Neuron (in vitro differentiated cells): ENCODE results near the gene MIPEP.

ENCODE experiments used
- H2AFZ ChIP-seq: one replicate; pipeline ENCODE4 v1.6.1; 2013; ENCODE audit warnings: low read depth, mild to moderate bottlenecking, inconsistent platforms, low read length, moderate library complexity
- H3K27me3 ChIP-seq: one replicate; pipeline ENCODE4 v1.6.1; 2013; ENCODE audit warnings: low read length; ENCODE audit not compliant: insufficient read depth
- H3K36me3 ChIP-seq: one replicate; pipeline ENCODE4 v1.6.1; 2013; ENCODE audit warnings: low read length; ENCODE audit not compliant: insufficient read depth
- H3K4me1 ChIP-seq: one replicate; pipeline ENCODE4 v1.6.1; 2013; ENCODE audit warnings: low read length; ENCODE audit not compliant: insufficient read depth
- H3K4me3 ChIP-seq: 2 replicates; pipeline ENCODE4 v1.5.1; 2013; ENCODE audit warnings: mild to moderate bottlenecking, low read length, moderate library complexity
- H3K9me3 ChIP-seq: one replicate; pipeline ENCODE4 v1.6.1; 2013; ENCODE audit warnings: low read length

Gene MIPEP

DNA sequence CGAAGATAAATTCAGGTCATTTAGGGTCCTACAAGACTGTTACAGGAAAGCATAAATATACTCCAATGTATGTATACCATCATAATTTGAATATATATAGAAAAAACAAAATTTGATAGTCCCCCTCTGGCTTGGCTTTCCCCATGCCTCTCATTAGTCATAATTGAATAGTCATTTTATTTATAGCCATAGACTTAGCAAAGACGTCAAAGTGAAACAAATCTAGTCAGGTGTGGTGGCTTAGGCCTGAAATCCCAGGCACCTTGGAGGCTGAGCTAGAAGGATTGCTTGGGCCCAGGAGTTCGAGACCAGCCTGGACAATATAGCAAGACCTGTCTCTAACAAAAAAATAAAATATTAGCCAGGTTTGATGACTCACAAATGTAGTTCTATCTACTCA lies 177.8 kb downstream of the MIPEP start:
- Histone ChIP-seq H3K36me3 (no peaks in the 10 kb centered on the region), H3K9me3 (no peaks in the 10 kb centered on the region), H2AFZ (no peak overlapping the region), H3K4me3 (no peak overlapping the region), H3K4me1 (no peaks in the 10 kb centered on the region), H3K27me3 (no peaks in the 10 kb centered on the region)

DNA sequence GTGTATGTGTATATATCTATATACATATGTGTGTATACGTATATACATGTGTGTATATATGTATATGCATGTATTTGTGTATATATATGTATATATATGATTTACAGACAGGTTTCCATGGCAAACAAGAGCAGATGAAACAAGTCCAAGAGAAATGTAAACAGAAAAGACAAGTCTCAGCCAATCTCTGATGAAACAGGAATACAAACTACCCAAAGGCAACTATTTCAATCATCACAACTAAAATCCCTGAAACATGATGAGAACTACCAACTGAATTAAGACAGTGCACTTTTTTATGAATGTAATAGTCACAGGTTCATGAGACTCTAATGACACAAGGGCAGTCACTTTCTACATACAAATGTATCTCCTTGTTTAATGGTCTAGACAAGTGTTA lies 178.8 kb downstream of the MIPEP start:
- Histone ChIP-seq H3K4me3 (no peak overlapping the region), H3K27me3 (no peaks in the 10 kb centered on the region), H3K9me3 (no peaks in the 10 kb centered on the region), H2AFZ (no peak overlapping the region), H3K4me1 (peaks cover 6% of the 10 kb centered on the region), H3K36me3 (no peaks in the 10 kb centered on the region)

DNA sequence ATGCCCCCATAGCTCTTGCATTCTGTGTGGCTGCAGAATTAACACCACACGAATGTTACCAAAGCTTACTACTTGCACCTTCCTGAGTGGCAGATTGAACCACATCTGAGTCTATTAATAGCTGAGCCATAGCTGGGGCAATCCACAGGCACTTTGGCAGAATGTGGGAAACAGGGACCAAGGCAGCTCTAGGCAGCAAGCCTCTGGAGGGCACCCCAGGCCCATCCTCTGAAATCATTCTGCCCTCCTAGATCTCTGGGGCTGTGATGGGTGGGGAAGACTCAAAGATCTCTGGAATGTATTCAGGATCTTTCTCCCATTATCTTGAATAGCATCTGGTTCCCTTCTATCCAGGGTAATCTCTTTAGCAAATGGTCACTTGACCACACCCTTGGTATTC lies 179.7 kb downstream of the MIPEP start:
- Histone ChIP-seq H3K27me3 (no peaks in the 10 kb centered on the region), H3K4me1 (peaks cover 8% of the 10 kb centered on the region), H3K36me3 (no peaks in the 10 kb centered on the region), H3K4me3 (no peak overlapping the region), H2AFZ (no peak overlapping the region), H3K9me3 (no peaks in the 10 kb centered on the region)

DNA sequence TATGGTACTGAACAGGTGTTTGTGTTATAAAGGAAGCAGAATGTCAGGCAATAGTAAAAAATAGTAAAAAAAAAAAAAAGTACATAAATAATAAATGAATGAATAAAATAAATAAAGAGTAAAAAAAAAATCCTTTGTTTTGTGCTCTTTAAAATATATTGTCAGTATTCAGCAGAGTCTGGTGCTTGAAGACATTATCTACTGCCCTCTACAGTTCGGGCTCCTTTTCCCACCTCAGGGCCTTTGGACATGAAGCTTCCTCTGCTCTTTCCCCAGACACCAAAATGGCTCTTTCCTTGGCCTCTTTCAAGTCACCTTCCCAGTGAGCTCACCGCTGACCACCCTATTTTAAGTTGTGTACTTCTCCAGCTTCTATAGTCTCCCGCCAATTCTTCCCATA lies 181.5 kb downstream of the MIPEP start:
- Histone ChIP-seq H3K4me3 (no peak overlapping the region), H2AFZ (no peak overlapping the region), H3K36me3 (no peaks in the 10 kb centered on the region), H3K9me3 (no peaks in the 10 kb centered on the region), H3K27me3 (no peaks in the 10 kb centered on the region), H3K4me1 (peaks cover 8% of the 10 kb centered on the region)

DNA sequence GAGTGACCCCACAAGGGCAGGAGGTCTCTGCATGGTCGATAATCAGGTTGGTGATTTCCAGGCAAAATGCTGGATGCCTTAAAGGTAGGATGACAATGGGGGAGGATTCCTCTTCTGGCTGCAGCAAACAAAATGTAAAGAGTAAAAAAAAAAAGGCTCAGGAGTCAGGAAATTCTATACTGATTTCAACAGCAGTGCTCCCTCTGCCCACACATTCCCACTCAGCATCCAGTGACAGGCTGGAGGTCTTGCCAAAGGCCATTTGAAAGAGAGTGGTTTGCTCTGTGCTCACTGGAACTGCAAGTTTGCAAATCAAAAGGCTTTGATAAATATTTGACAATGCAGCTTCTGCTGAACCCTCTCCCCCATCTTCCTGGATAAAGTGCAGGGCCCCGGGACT lies 183.6 kb downstream of the MIPEP start:
- H2AFZ ChIP-seq, result peak overlapping the region; percentile 22
- no peaks in the 10 kb centered on the region for H3K9me3 ChIP-seq
- no peaks in the 10 kb centered on the region for H3K36me3 ChIP-seq
- H3K4me3 ChIP-seq, result no peak overlapping the region
- peaks cover 8% of the 10 kb centered on the region for H3K4me1 ChIP-seq
- H3K27me3 ChIP-seq, result no peaks in the 10 kb centered on the region

DNA sequence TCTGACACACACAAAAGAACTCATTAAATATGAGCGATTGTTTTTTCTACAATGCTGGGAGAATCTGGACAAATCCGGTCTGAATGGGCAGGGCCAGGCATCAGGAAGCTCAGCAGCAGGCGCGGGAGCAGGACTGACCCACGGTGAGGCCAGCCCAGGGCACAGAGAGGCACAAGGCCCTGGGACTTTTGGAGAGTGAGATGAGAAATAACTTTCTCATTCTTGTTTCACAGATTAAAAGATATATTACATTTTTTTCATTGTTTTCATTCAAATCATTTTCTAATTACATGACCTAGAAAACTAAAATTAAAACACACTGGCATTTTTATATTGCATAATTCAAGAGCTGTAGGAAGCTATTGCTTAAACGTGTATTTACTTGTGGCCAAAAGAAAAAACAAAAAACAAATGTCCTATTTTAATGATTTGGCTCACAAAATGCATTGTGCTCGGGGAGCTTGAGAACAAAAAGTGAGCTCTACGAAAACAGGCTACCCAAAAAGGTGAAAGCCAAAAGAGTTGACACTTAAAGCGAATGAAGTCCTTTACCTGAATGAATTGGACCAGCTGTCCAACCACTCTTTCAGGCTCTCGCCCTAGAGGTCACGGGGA lies 185.8 kb downstream of the MIPEP start:
- H2AFZ ChIP-seq, result no peak overlapping the region

DNA sequence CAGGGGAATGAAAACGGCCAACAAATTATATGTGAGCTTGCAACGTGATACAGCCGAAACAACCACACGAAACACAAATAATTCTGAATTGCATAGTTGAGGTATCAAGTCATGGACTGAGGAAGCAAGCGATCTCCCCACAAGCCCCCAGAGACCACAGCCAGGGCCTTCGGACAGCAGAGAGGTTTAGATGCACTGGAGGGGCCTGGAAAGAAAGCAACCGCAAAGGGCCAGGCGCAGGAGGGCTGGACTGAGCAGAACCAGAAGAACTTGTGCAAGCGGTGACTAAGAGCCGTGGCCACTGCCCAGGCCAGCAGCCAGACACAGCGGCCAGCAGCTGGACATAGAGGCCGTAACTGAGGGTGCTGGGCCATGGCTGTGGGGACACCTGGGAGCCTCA lies 187.6 kb downstream of the MIPEP start:
- no peaks in the 10 kb centered on the region for H3K27me3 ChIP-seq
- no peak overlapping the region for H3K4me3 ChIP-seq
- peaks cover 8% of the 10 kb centered on the region for H3K4me1 ChIP-seq
- no peaks in the 10 kb centered on the region for H3K9me3 ChIP-seq
- H3K36me3 ChIP-seq, result no peaks in the 10 kb centered on the region
- H2AFZ ChIP-seq, result no peak overlapping the region

More for the DNA sequence above, 185.8 kb downstream of the MIPEP start:
- Histone ChIP-seq H3K36me3 (no peaks in the 10 kb centered on the region), H3K4me3 (no peak overlapping the region), H3K4me1 (peaks cover 8% of the 10 kb centered on the region), H3K9me3 (no peaks in the 10 kb centered on the region), H3K27me3 (no peaks in the 10 kb centered on the region)

DNA sequence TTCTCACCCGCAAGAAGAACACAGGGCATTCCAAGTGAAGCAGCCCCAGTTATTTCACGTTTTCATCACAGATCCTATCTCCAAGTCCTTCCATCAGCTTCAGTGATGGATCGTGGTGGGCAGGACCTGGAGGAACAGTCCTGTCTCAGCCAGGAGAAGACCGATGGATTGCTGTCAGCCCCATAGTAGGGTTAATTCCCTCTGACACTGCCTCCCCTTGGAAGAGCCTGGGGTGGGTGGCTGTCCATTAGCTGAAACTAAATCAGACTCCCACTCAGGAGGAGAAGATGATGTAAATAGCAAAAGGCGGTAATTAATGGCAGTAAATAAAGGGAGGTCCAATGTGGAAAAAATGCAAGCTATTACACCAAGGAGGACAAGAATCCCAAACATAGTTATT lies 188.0 kb downstream of the MIPEP start:
- Histone ChIP-seq H3K4me3 (no peak overlapping the region), H3K9me3 (no peaks in the 10 kb centered on the region), H3K36me3 (no peaks in the 10 kb centered on the region), H3K4me1 (peaks cover 8% of the 10 kb centered on the region), H3K27me3 (no peaks in the 10 kb centered on the region), H2AFZ (no peak overlapping the region)

DNA sequence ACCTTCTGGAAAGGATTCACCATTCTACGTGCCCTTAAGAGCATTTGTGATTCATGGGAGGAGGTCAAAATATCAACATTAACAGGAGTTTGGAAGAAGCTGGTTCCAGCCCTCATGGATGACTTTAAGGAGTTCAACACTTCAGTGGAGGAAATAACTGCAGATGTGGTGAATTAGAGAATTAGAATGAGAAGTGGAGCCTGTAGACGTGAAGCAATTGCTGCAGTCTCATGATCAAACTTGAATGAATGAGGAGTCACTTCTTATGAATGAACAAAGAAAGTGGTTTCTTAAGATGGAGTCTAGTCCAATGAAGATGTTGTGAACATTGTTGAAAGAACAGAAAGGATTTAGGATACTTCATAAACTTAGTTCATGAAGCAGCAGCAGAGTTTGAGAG lies 189.9 kb downstream of the MIPEP start:
- no peaks in the 10 kb centered on the region for H3K9me3 ChIP-seq
- no peak overlapping the region for H3K4me3 ChIP-seq
- H3K27me3 ChIP-seq, result no peaks in the 10 kb centered on the region
- H3K4me1 ChIP-seq, result no peaks in the 10 kb centered on the region
- no peaks in the 10 kb centered on the region for H3K36me3 ChIP-seq
- no peak overlapping the region for H2AFZ ChIP-seq

DNA sequence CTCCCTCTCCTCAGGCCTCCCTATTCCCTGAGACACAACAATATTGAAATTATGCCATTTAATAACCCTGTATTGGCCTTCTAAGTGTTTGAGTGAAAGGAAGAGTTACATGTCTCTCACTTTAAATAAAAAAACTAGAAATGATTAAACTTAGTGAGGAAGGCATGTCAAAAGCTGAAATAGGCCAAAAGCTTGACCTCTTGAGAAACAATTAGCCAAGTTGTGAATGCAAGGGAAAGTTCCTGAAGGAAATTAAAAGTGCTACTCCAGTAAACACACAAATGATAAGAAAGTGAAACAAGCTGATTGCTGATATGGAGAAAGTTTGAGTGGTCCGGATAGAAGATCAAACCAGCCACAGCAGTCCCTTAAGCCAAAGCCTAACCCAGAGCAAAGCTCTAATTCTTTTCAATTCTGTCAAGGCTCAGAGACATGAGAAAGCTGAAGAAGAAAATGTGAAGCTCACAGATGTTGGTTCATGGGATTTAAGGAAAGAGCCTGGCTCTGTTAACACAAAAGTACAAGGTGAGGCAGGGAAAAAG lies 191.4 kb downstream of the MIPEP start:
- Histone ChIP-seq H2AFZ (no peak overlapping the region), H3K27me3 (no peaks in the 10 kb centered on the region), H3K4me3 (no peak overlapping the region), H3K9me3 (no peaks in the 10 kb centered on the region), H3K36me3 (no peaks in the 10 kb centered on the region), H3K4me1 (no peaks in the 10 kb centered on the region)

DNA sequence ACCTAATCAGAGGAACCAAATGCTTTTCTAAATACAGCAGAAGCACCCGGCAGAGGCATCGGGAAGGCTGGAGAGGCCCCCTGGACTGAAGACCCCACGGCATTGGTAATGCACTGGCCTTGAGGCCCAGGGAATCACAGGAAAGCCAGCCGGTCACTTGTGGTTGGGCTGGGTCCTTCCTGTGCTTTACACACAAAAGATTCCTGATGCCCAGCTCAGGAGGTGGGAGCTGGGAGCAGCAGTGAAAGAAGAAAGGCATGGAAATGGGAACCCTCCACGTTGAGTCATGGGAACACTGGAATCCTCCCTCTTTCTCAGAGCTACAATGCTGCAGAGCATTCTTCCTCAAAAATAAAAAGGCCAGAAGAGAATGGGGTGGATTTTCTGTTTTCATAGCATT lies 192.6 kb downstream of the MIPEP start:
- H3K27me3 ChIP-seq, result no peaks in the 10 kb centered on the region
- H3K4me3 ChIP-seq, result no peak overlapping the region
- H2AFZ ChIP-seq, result no peak overlapping the region
- no peaks in the 10 kb centered on the region for H3K4me1 ChIP-seq
- H3K36me3 ChIP-seq, result no peaks in the 10 kb centered on the region
- no peaks in the 10 kb centered on the region for H3K9me3 ChIP-seq

DNA sequence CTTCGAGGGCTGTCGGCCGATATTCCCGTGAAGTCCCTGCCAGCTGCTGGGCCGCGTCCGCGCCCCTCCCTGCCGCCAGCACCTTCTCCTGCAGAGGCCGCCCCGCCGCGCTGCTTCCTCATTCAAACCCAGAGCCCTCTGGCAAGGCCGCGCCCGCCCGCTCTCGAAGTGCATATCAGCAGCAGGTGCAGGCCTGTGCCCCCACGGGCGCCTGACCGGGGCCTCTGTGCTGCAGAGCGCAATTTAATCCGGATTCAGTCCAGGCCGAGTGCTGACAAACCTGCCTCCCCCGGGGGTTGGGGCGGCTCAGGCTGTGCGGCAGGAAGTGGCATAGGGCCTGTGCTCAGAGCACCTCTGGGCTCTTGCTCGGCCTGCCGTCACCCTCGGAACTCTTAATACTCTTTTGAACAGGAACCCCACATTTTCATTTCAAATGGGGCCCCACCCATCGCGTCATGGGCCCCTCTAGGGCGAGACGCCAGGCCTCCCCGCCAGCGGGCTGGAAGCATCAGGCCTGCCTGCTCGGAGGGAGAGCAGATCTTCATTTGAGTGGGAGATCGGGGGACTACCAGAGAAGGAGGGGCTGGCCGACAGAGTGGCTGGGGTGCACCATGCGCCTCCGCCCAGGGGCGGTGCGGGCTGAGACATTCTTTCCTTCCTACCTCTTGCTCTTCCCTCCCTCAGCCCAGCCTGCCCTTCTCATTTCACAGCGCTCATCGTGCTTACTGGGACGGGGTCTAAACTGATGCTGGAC lies 193.3 kb downstream of the MIPEP start:
- H3K4me3 ChIP-seq, result no peak overlapping the region
- no peaks in the 10 kb centered on the region for H3K27me3 ChIP-seq
- no peaks in the 10 kb centered on the region for H3K9me3 ChIP-seq
- H3K4me1 ChIP-seq, result no peaks in the 10 kb centered on the region
- no peak overlapping the region for H2AFZ ChIP-seq
- no peaks in the 10 kb centered on the region for H3K36me3 ChIP-seq

DNA sequence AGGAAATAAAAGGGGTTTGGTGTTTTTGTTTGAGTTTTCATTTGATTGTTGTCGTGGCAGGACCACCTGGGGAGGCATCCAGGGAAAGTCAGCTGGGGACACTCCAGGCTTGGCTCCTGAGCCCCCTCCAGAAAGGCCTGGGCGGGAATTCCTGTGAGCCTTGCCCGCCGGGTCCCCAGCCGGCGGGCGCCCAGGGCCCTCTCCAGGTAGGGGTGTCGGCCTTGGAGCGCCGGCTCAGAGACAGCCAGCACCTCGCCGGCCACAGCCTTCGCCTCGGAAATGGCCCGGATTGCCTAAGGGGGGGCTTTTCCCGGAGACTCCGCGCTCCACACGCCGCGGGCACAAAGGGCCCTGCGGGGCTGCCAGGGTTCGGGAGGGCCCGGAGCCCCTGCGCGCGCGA lies 194.0 kb downstream of the MIPEP start:
- no peaks in the 10 kb centered on the region for H3K4me1 ChIP-seq
- no peak overlapping the region for H3K4me3 ChIP-seq
- H3K9me3 ChIP-seq, result no peaks in the 10 kb centered on the region
- no peaks in the 10 kb centered on the region for H3K36me3 ChIP-seq
- H2AFZ ChIP-seq, result no peak overlapping the region
- H3K27me3 ChIP-seq, result no peaks in the 10 kb centered on the region
